Measurements from ENCODE around the gene SLC27A6. TPM values are rescaled to one million over a fixed set of nuclear protein-coding genes. Genes with fewer than 3 reads are reported as not detected.

The SLC27A6 gene
- total RNA-seq, 4 donors from 2014 or later = 0.67 to 80.1 (median 33.4) TPM

DNA sequence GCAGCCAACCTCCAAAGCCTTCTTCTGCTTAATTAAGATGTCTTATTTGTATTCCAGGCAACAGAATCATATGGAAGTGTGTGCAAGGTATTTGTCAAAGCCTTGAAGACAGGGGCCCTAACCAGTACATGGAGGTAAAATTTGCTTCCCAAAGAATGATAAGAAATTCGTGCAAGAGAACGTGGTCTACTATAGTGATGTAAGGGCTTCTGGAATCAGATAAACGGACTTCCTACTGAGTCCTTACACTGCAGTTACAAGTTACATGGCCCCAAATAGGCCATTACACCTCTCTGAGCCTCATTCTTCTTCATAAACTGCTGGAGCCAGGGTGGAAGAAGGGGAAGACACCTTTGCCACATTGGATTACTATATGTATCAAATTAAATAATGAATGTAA, 113.4 kb downstream of the SLC27A6 start:
- WGBS, 2 donors (ENCODE audit: low coverage in 1 of 2) = 64 to 81% methylated on average over 3 of the region's 3 CpGs
- no peak for ATAC-seq
- TF ChIP-seq CTCF (IDR thresholded peaks at IDR 0.05) = no peak
- no peak for TF ChIP-seq POLR2A (IDR thresholded peaks at IDR 0.05)
- no peak for TF ChIP-seq EP300 (IDR thresholded peaks at IDR 0.05)
- TF ChIP-seq POLR2AphosphoS5 (IDR thresholded peaks at IDR 0.05) = no peak

DNA sequence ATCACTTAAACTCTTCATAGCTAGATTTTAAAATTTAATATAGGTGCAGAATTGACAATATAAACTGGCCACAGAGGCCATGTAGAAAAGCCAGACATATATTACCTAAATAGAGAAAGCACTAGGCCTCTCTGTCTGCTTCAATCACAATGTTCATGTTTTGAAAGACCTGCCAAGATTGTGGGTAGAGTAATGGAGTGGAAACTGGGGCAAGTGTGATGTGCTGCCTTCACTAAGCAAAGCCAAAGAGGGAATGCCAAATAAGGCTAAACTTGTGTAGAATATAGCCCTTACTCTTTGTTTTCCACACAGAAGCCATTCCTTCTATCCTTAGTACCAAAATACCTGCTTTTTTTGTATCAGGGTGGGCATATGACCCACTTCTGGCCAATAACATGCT, 114.2 kb downstream of the SLC27A6 start:
- no peak for ATAC-seq
- Histone ChIP-seq H3K4me1 (peaks cover 4 to 20% (median 5%) of the 10 kb centered on the region in 3 donors), H3K36me3 (no peaks in the 10 kb centered on the region), H3K4me3 (no peak overlapping the region), H3K9me3 (no peaks in the 10 kb centered on the region), H3K27ac (peak overlapping the region in 2 of 4 donors; percentile 43 to 70), H3K27me3 (no peaks in the 10 kb centered on the region)
- no peak for TF ChIP-seq POLR2A (IDR thresholded peaks at IDR 0.05)
- TF ChIP-seq POLR2AphosphoS5 (IDR thresholded peaks at IDR 0.05) = no peak
- no peak for TF ChIP-seq CTCF (IDR thresholded peaks at IDR 0.05)

More for the DNA sequence above, 113.4 kb downstream of the SLC27A6 start:
- no peaks in the 10 kb centered on the region for H3K9me3 ChIP-seq
- peak overlapping the region; percentile 12 to 70 (median 40) for H3K27ac ChIP-seq
- no peak overlapping the region for H3K4me3 ChIP-seq
- H3K27me3 ChIP-seq = no peaks in the 10 kb centered on the region
- H3K36me3 ChIP-seq = no peaks in the 10 kb centered on the region
- H3K4me1 ChIP-seq = peaks cover 4 to 20% (median 5%) of the 10 kb centered on the region in 3 donors

- no peak for ATAC-seq
- H3K27me3 ChIP-seq = no peaks in the 10 kb centered on the region
- WGBS, 2 donors (ENCODE audit: low coverage in 1 of 2) = 86% methylated on average over 5 to 6 of the region's 7 CpGs
- no peaks in the 10 kb centered on the region for H3K36me3 ChIP-seq
- peaks cover 4 to 17% (median 5%) of the 10 kb centered on the region in 3 donors for H3K4me1 ChIP-seq
- H3K27ac ChIP-seq = no peak overlapping the region
- H3K9me3 ChIP-seq = no peaks in the 10 kb centered on the region
- TF ChIP-seq POLR2AphosphoS5 (IDR thresholded peaks at IDR 0.05) (no peak), CTCF (IDR thresholded peaks at IDR 0.05) (no peak), POLR2A (IDR thresholded peaks at IDR 0.05) (no peak), EP300 (IDR thresholded peaks at IDR 0.05) (no peak)
- H3K4me3 ChIP-seq = no peak overlapping the region
These were observed 115.5 kb downstream of the SLC27A6 start for GRCh38 chr5:129080766-129081165.

- Histone ChIP-seq H3K4me3 (no peak overlapping the region), H3K9me3 (no peaks in the 10 kb centered on the region), H3K27me3 (no peaks in the 10 kb centered on the region), H3K4me1 (peaks cover 0 to 8% (median 3%) of the 10 kb centered on the region in 3 donors), H3K36me3 (no peaks in the 10 kb centered on the region), H3K27ac (no peak overlapping the region)
- TF ChIP-seq CTCF (IDR thresholded peaks at IDR 0.05) (no peak), EP300 (IDR thresholded peaks at IDR 0.05) (no peak), POLR2AphosphoS5 (IDR thresholded peaks at IDR 0.05) (no peak), POLR2A (IDR thresholded peaks at IDR 0.05) (no peak)
- no peak for ATAC-seq
- 81 to 93% methylated on average over 3 to 6 of the region's 6 CpGs for WGBS, 2 donors (ENCODE audit: low coverage in 1 of 2)
These were observed 117.2 kb downstream of the SLC27A6 start for GRCh38 chr5:129082225-129083136.

Other genes starting within 250 kb of the SLC27A6 start
- 100 to 1,000 TPM in 1 of 4 donors, 10 to 100 TPM in 3; 31.2 to 149 (median 82.5) TPM for gene ISOC1, start 129.3 kb downstream of the SLC27A6 start, total RNA-seq

All from gastroesophageal sphincter (tissue), 4 donors.